RWPE1 (cell line): ENCODE measurements around the gene SLU7.

Experiments
- CTCF ChIA-PET: fragments of 350-600 bp; sonication (Branson Sonifier 250); formaldehyde crosslinking; extraction: SDS; loops from one replicate; lab custom pipeline; 2021; lab: Yijun Ruan, JAX
- POLR2A ChIA-PET: fragments of 400-600 bp; formaldehyde crosslinking; extraction: SDS; loops from one replicate; lab custom pipeline; 2020; ENCODE audit warnings: antibody characterized with exemption; ENCODE audit not compliant: low non-redundant PET; lab: Yijun Ruan, JAX
- DNase-seq: peaks from one replicate; pipeline ENCODE4 v3.0.0; 2012; ENCODE audit warnings: low spot score
- H3K27ac ChIP-seq: fragments of 450-650 bp; 2 replicates; pipeline ENCODE4 v1.5.1; 2017
- TF ChIP-seq, protein P1 (sequence below): fragments of 450-650 bp; conservative IDR thresholded peaks from 2 replicates; pipeline ENCODE4 v1.5.1; 2017; ENCODE audit warnings: low read depth, mild to moderate bottlenecking

SLU7 gene

DNA sequence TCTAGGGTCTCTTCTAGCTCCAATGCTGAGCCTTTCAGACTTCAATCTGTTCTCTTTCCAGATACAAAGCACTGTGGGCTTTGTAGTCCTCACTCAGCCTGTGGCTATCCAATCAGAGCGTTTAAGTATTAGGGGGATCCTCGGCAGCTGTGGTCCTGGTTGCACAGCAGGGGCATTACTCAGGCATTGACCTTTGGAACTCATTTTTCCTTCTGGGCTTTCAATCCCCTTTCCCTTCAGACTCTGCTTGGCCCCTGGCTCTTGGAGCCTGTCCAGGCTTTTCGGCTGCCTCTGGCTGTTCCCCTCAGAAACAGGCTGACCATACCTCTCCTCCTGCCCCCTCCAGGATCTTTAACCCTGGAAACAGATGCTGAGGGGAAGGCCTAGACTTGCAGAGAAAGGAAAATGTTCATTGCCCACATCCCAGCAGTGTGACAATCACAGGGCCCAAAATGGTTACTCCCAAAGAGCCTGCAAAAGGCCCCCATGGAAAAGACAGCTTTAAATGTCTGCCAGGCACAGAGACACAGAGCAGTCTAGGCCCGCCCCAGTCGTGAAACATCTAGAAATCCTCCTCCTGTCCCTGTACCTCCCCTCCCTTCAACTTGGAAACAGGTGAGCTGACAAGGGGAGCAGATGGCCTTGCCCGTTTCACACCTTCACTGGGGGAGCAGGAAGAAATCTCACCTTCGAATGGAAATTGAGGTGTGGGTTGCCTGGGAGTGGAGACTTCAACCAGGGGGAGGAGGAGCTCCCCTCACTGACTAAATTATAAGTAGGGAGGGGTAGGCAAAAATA lies 62.1 kb downstream of the SLU7 start:
- POLR2A ChIA-PET = no interaction called here
- CTCF ChIA-PET = interaction anchor here (0.6 to 1.6 kb wide), 2 partner anchors 34 to 187 kb away, joined by 3 read pairs; no protein-coding TSS in a partner anchor
- no peak overlapping the region for H3K27ac ChIP-seq
- DNase-seq = no peak
- TF ChIP-seq, protein P1, sequence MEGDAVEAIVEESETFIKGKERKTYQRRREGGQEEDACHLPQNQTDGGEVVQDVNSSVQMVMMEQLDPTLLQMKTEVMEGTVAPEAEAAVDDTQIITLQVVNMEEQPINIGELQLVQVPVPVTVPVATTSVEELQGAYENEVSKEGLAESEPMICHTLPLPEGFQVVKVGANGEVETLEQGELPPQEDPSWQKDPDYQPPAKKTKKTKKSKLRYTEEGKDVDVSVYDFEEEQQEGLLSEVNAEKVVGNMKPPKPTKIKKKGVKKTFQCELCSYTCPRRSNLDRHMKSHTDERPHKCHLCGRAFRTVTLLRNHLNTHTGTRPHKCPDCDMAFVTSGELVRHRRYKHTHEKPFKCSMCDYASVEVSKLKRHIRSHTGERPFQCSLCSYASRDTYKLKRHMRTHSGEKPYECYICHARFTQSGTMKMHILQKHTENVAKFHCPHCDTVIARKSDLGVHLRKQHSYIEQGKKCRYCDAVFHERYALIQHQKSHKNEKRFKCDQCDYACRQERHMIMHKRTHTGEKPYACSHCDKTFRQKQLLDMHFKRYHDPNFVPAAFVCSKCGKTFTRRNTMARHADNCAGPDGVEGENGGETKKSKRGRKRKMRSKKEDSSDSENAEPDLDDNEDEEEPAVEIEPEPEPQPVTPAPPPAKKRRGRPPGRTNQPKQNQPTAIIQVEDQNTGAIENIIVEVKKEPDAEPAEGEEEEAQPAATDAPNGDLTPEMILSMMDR = no peak

DNA sequence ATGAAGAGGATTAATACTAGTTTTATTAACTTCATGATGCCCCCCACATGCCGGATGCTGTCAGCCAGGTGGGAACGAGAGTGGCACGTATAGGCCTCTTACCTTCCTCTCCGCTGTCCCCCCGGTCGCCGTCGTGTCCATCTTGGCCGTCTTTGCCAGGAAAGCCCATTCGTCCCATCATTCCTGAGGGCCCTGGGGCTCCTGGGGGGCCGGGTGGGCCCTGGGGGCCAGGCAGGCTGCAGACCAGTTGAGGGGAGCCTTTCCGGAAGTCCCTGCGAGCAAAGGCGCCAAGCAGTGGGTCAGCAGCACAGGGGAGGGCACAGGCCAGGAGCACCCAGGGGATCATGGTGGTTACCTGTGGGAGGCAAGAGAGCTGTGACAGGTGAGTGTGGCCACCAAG lies 64.2 kb downstream of the SLU7 start:
- no peak for DNase-seq
- ChIA-PET POLR2A (no interaction called here), CTCF (no interaction called here)
- no peak overlapping the region for H3K27ac ChIP-seq
- TF ChIP-seq, protein P1 = no peak

DNA sequence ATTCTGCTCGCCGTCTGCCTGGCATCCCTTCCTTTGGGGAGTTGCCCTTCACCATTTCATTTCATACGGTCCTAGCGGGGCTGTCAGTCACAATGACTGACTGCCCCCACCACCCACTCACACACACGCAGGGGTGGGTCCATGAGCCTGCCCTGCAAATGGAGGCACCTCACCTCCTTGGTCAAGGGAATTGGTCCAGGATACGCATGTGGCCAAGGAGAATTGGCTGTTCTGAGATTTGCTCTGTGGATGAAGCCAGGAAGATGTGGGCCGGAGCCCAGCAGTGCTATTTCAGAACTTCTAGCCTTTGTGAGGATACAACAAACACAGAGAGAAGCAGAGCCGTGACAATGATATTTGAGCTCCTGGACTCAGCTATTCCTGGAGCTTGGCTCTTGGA lies 65.5 kb downstream of the SLU7 start:
- TF ChIP-seq, protein P1 = no peak
- POLR2A ChIA-PET = no interaction called here
- DNase-seq = no peak
- CTCF ChIA-PET = no interaction called here
- no peak overlapping the region for H3K27ac ChIP-seq

DNA sequence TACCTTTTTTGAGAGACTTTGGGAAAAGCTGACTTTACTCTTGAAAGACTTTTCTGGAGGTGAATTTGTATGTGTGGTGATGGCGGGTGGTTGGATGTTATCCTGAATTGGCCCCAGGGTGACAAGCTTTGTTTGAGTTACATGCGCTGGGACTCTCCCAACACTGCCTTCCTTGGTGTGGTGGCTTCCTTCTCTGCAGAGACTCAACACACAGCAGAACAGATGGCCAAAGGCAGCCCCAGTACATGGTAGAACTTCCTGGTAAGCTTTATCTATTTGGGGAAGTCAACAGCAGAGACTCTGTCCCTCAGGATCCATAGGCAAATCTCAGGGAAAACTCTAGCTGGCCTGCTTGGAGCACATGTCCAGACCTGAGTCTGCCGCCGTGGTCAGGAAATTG lies 66.6 kb downstream of the SLU7 start:
- no peak overlapping the region for H3K27ac ChIP-seq
- no peak for DNase-seq
- POLR2A ChIA-PET = no interaction called here
- CTCF ChIA-PET = interaction anchor here (0.6 to 1.5 kb wide), 6 partner anchors 11 to 1919 kb away, joined by 3 read pairs; no protein-coding TSS in a partner anchor
- TF ChIP-seq, protein P1 = no peak
